Testis (tissue), 3 donors: ENCODE data around the gene CDK14. TPM values are rescaled to one million over a fixed set of nuclear protein-coding genes. Genes with fewer than 3 reads are reported as not detected.

ENCODE experiments used
- DNase-seq: peaks from one replicate; pipeline ENCODE4 v3.0.0-alpha.2; 2019
- H3K27ac ChIP-seq, 2 donors: fragments of 200-600 bp; sonication (generic); one replicate each; pipeline ENCODE4 v1.5.1; 2019
- H3K27me3 ChIP-seq: fragments of 200-600 bp; sonication (generic); one replicate; pipeline ENCODE4 v1.5.1; 2019
- H3K36me3 ChIP-seq: fragments of 200-600 bp; sonication (generic); one replicate; pipeline ENCODE4 v1.5.1; 2017; ENCODE audit warnings: low read depth; ENCODE audit errors: missing control alignments
- H3K4me1 ChIP-seq: fragments of 200-600 bp; sonication (generic); one replicate; pipeline ENCODE4 v1.5.1; 2019
- H3K4me3 ChIP-seq, 2 donors: fragments of 200-600 bp; sonication (generic); one replicate each; pipeline ENCODE4 v1.5.1; 2017 to 2019
- H3K9me3 ChIP-seq: fragments of 200-600 bp; sonication (generic); one replicate; pipeline ENCODE4 v1.5.1; 2017
- POLR2A ChIP-seq: fragments of 450-650 bp; IDR thresholded peaks from one replicate; pipeline ENCODE4 v1.6.1; 2017; ENCODE audit warnings: antibody characterized with exemption, mild to moderate bottlenecking, moderate library complexity
- WGBS, 2 donors: methylation state at CpG; one replicate each; pipeline ENCODE4 v1.1.5; 2018; 5-methylcytosine and 5-hydroxymethylcytosine counted together
- intact Hi-C: fragments of 100-400 bp; cut with DNase I; formaldehyde crosslinking; loops from one replicate; pipeline ENCODE4 v1.15.1; 2023; ENCODE audit warnings: low total_unique reads
- polyA plus RNA-seq: library from polyadenylated mRNA; stranded (reverse); fragments of 350-450 nt; fragmentation: Illumina TruSeq; extraction: RNeasy Lipid Tissue Mini Kit (QIAGEN cat#74804); gene quantifications from one replicate; pipeline ENCODE4 v1.2.3, GENCODE V29; 2014; ENCODE audit warnings: low read depth, low replicate concordance; ENCODE audit not compliant: insufficient read depth
- total RNA-seq, 2 donors: library from RNA; depleted of rRNA; stranded (reverse); fragments of >200 nt; gene quantifications; one replicate each; pipeline ENCODE4 v1.2.3, GENCODE V29; 2016
- TF ChIP-seq, protein P1 (sequence below), 3 experiments: fragments of 450-650 bp in 2 of 3; fragments of 200-600 bp in 1 of 3; sonication (generic) in 1 of 3; IDR thresholded peaks; one replicate each; pipeline ENCODE4 v1.5.1; 2016 to 2019; ENCODE audit warnings: antibody characterized with exemption in 3 of 3, mild to moderate bottlenecking in 2 of 3, moderate library complexity in 1 of 3

The CDK14 gene
- total and polyA plus RNA-seq, 3 donors from 2014 or later = 18.9 to 22.7 (median 19.5) TPM

DNA sequence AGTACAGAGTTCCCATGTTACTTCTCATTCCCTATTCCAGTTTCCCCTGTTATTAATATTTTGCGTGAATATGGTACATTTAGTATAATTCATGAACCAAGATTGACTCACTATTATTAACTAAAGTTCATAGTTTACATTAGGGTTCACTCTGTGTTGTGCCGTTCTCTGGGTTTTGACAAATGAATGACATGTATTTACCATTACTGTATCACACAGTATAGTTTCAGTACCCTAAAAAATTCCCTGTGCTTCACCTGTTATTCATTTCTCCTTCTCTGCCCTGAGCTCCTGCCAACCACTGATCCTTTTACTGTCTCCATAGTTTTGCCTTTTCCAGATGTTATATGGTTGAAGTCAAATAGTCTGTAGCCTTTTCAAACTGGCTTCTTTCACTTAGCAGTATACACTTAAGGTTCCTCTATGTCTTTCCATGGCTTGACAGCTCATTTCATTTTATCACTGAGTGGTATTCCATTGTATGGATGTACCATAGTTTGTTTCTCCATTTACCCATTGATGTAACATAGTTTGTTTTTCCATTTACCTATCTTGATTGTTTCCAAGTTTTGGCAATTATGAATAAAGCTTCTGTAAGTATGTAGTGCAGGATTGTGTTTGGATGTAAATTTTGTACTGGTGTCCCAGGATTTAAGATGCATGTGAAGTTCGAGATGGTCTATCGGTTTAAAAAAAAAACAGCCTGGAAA is 58.8 kb downstream of the CDK14 start:
- Histone ChIP-seq H3K27ac (no peak overlapping the region), H3K27me3 (no peaks in the 10 kb centered on the region), H3K4me3 (no peak overlapping the region), H3K9me3 (no peaks in the 10 kb centered on the region), H3K4me1 (no peaks in the 10 kb centered on the region), H3K36me3 (no peaks in the 10 kb centered on the region)
- 92 to 97% methylated on average over 4 of the region's 4 CpGs for WGBS, 2 donors
- TF ChIP-seq, protein P1, sequence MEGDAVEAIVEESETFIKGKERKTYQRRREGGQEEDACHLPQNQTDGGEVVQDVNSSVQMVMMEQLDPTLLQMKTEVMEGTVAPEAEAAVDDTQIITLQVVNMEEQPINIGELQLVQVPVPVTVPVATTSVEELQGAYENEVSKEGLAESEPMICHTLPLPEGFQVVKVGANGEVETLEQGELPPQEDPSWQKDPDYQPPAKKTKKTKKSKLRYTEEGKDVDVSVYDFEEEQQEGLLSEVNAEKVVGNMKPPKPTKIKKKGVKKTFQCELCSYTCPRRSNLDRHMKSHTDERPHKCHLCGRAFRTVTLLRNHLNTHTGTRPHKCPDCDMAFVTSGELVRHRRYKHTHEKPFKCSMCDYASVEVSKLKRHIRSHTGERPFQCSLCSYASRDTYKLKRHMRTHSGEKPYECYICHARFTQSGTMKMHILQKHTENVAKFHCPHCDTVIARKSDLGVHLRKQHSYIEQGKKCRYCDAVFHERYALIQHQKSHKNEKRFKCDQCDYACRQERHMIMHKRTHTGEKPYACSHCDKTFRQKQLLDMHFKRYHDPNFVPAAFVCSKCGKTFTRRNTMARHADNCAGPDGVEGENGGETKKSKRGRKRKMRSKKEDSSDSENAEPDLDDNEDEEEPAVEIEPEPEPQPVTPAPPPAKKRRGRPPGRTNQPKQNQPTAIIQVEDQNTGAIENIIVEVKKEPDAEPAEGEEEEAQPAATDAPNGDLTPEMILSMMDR (IDR thresholded peaks at IDR 0.05) = no peak
- no peak for TF ChIP-seq POLR2A
- intact Hi-C loops = no loop called here
- no peak for DNase-seq

DNA sequence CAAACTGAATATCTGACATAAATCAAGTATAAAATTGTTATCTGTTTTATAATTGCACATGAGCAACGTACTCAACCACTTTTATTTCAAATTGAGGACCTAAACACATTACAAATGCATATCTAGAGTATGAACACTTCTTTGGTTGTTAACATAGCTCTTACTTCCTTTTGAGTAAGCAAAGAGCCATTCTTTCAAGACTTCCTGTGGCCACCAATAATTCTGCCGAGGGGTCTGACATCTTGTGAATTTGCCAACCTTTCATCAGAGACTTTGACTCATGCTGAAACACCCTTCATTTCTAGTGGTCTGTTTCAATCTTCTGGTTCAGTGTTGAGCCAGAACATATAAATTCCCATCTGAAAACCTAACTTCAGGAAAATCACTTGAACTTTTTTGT is 59.4 kb downstream of the CDK14 start:
- TF ChIP-seq, protein P1 (IDR thresholded peaks at IDR 0.05) = no peak
- no peak for TF ChIP-seq POLR2A
- no peaks in the 10 kb centered on the region for H3K9me3 ChIP-seq
- DNase-seq = no peak
- 83 to 85% methylated on average over 2 of the region's 2 CpGs for WGBS, 2 donors
- no peaks in the 10 kb centered on the region for H3K27me3 ChIP-seq
- H3K4me1 ChIP-seq = no peaks in the 10 kb centered on the region
- intact Hi-C loops = no loop called here
- no peaks in the 10 kb centered on the region for H3K36me3 ChIP-seq
- H3K27ac ChIP-seq = no peak overlapping the region
- no peak overlapping the region for H3K4me3 ChIP-seq

DNA sequence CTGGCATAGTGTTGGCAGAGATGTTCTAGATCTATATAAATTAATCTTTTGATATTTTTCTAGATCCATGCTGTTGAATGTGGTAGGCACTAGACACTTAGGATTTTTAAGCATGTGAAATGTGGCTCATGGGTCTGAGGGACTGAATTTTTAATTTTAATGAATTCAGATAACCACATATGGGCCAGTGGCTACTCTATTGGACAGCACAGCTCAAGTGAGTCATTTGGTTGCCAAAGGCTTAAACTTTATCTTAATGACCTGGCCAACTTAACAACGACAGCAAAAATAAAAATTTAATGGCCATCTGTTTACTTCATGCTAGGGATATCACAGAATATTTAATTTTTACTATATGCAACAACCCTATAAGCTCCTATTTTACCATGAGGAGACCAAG is 61.4 kb downstream of the CDK14 start:
- Histone ChIP-seq H3K9me3 (no peaks in the 10 kb centered on the region), H3K4me3 (no peak overlapping the region), H3K27ac (no peak overlapping the region), H3K4me1 (no peaks in the 10 kb centered on the region), H3K36me3 (no peaks in the 10 kb centered on the region), H3K27me3 (no peaks in the 10 kb centered on the region)
- intact Hi-C loops = no loop called here
- TF ChIP-seq, protein P1 (IDR thresholded peaks at IDR 0.05) = no peak
- no peak for TF ChIP-seq POLR2A
- 61 to 68% methylated on average over 1 of the region's 1 CpG for WGBS, 2 donors
- no peak for DNase-seq

DNA sequence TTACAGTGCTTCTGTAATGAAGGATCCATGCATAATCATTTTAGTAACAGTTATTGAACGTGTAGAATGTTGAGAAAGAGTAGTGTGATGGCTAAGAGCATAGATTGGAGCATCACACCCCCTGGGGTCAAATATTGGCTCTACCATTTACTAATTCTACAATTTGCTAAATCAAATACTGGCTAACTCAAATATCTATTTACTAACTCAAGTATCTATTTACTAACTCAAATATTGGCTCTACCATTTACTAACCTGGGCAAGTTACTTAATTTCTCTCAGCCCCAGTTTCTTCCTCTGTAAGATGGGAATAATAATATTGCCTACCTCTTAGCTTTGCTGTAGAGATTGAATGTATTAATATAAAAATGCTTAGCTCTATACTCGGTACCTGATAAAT is 64.0 kb downstream of the CDK14 start:
- DNase-seq = no peak
- 78 to 84% methylated on average over 2 of the region's 2 CpGs for WGBS, 2 donors
- TF ChIP-seq, protein P1 (IDR thresholded peaks at IDR 0.05) = no peak
- TF ChIP-seq POLR2A = no peak
- intact Hi-C loops = no loop called here
- Histone ChIP-seq H3K27me3 (no peaks in the 10 kb centered on the region), H3K4me3 (no peak overlapping the region), H3K27ac (no peak overlapping the region), H3K9me3 (no peaks in the 10 kb centered on the region), H3K4me1 (no peaks in the 10 kb centered on the region), H3K36me3 (no peaks in the 10 kb centered on the region)

DNA sequence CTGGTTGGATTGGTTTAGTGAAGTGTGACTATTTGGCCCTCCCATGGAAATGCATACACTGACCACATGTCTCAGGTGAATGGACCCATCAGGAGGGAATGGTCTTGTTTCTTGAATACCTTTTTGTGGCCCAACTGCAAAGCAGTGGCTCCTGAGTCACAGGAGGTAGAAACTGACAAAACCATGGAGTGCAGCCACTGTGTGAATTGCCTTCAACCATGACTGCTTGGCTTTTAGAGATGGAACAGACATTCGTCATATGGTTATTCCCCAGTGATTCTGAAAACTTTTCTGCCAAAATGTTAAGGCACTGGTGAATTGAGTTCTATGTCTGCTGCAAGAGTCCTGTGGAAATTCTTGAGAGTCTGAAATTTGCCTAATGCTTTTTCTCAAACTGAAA is 64.7 kb downstream of the CDK14 start:
- no peak overlapping the region for H3K4me3 ChIP-seq
- WGBS, 2 donors = 36 to 81% methylated on average over 1 of the region's 1 CpG
- intact Hi-C loops = no loop called here
- H3K9me3 ChIP-seq = no peaks in the 10 kb centered on the region
- DNase-seq = no peak
- TF ChIP-seq POLR2A = no peak
- TF ChIP-seq, protein P1 (IDR thresholded peaks at IDR 0.05) = no peak
- H3K27ac ChIP-seq = no peak overlapping the region
- no peaks in the 10 kb centered on the region for H3K4me1 ChIP-seq
- H3K36me3 ChIP-seq = no peaks in the 10 kb centered on the region
- H3K27me3 ChIP-seq = no peaks in the 10 kb centered on the region
